G401 (cell line): ENCODE data around the gene CEP152. TPM values are rescaled to one million over a fixed set of nuclear protein-coding genes. Genes with fewer than 3 reads are reported as not detected.

Experiments used
- DNase-seq: peaks from one replicate; pipeline ENCODE4 v3.0.0-alpha.2; 2015; ENCODE audit warnings: low spot score
- in situ Hi-C: cut with HindIII; loops from 2 replicates; pipeline ENCODE4 v1.10.0; 2016; ENCODE audit warnings: low sequenced_read_pairs, mixed read lengths
- total RNA-seq: library from RNA; depleted of rRNA; stranded (reverse); fragments of >200 nt; shearing (Covaris generic); gene quantifications from 2 replicates; pipeline ENCODE4 v1.2.3, GENCODE V29; 2014

CEP152 gene
- total RNA-seq, 1 experiment from 2014 or later = 3.1 TPM

DNA sequence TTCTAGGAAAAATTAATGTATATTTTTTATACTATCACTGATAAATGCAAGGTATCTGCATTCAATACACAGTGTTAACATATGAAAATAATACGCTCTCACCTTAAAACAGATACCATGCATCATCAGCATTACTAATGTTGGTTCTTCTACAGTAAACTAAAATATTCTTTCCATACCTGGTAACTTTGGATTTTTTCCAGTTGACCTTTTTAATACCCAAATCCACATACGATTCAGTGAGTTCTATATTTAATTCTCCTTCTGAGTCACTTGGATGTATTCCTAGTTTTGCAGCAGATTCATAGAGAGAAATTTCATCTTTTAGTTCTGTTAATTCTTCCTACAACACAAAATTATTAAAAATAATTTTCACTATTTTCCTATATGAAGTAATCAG, 29.9 kb downstream of the CEP152 start:
- in situ Hi-C loops = no loop called here
- DNase-seq = no peak

DNA sequence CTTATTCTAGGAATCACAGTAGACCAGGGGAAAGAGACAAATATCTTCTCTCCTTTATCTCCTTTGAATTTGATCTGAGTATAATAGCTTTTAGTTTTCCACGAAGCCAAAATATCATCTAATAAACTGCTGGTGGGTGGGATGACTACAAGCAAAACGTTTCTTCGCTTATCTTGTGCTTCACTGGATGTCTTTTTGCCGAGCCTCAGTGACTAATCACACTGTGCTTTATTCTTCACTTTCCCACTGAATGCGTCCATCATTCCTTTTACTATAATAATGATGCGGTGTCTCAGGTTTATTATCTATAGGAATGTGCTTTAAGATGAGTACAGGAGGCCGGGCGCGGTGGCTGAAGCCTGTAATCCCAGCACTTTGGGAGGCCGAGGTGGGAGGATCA, 32.5 kb downstream of the CEP152 start:
- DNase-seq = no peak
- in situ Hi-C loops = no loop called here

DNA sequence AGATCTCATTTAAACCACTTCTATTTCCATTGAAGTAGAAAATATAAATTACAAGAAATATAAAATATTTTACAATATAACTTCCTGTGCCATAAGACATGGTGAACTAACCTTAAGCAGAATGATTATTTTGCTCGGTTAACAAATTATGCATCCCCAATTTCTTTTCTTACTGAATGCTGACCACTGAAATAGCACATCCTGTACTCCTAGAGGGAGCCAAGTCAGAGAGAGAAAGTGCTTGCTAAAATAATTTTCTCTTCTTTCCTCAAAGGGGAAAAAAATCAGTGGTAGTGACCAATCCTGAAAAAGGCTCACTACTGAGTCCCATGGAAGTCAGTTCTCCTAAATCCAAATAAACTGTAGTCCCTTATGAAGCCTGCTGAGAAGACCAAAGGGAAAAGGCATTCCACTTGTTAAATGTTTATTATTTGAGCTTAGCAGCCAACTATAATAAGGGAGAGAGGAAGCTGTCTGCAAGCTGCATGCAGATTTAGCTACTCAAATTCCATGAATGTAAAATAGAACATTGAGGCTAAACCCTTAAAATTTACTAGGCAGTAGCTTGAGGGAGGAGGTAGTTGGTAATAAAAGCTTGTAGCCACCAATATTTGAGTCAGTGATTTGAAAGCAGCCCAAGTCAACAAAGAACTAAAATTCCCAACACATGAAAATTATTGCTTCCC, 33.1 kb downstream of the CEP152 start:
- in situ Hi-C loops = no loop called here
- DNase-seq = no peak

DNA sequence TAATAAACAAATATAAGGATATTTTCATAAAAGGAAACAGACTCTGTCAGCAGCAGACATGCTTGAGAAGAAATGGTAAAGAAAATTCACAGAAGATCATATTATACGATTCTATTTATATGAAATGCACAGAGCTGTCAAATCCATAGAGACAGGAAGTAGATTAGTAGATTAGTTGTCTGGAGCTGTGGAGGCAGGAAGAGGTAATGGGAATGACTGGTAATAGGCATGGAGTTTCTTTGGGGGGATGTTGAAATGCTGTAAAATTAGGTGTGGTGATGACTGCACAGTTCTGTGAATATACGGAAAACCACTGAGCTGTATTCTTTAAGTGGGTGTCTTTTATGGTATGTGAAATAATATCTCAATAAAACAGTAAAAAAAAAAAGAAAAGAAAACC, 35.3 kb downstream of the CEP152 start:
- DNase-seq = no peak
- in situ Hi-C loops = no loop called here

DNA sequence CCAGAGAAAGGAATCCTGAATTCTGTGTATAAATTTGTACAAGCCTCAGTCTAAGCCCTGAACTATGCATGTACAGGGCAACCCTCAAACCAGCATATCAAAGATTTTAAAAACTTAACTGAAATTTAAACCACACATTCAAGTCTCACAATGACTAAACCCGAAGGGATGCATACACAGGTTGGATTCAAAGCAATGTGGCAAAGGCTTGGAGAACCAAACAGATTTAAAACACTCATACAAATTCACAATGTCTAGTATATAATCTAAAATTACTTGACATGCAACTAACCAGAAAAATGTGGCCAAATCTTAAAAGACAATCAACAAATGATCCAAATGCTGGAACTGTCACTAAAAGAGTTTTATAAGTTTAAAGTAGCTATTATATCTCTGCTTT, 36.4 kb downstream of the CEP152 start:
- in situ Hi-C loops = no loop called here
- DNase-seq = no peak

DNA sequence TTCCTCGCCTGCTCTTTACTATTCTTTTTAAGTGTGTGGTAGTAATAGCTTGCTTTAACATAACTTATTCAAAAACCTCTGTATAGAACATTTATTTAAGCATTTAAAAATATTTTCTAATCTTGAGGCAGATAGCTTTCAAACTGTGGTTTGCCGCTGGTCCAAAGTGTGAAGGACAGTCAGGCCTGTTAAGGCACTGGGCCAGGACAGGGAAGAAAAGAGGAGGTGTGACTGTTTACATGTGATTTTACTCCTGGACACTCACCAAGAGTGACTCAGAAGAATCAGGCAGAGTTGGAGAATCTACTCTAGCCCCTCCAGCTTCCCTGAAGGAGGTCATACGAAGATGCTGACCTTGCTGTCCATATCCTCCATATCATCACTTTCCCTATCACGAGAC, 44.7 kb downstream of the CEP152 start:
- in situ Hi-C loops = no loop called here
- no peak for DNase-seq

DNA sequence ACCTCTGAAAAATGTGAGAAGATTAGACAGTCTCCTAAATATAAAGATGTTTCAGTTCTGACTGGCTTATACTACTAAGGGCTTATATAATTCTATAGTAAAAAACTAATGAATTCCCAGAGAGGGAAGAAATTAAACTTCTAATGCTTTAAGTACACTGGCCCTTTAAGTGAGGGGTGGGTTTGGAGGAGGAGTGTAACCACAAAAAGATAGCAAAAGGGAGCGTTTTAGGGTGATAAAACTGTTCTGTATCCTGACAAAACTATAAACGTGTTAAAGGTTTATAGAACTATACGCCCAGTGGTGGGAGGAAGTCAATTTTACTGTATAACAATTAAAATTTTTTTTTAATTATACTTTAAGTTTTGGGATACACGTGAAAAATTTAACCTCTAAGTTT, 45.8 kb downstream of the CEP152 start:
- no peak for DNase-seq

DNA sequence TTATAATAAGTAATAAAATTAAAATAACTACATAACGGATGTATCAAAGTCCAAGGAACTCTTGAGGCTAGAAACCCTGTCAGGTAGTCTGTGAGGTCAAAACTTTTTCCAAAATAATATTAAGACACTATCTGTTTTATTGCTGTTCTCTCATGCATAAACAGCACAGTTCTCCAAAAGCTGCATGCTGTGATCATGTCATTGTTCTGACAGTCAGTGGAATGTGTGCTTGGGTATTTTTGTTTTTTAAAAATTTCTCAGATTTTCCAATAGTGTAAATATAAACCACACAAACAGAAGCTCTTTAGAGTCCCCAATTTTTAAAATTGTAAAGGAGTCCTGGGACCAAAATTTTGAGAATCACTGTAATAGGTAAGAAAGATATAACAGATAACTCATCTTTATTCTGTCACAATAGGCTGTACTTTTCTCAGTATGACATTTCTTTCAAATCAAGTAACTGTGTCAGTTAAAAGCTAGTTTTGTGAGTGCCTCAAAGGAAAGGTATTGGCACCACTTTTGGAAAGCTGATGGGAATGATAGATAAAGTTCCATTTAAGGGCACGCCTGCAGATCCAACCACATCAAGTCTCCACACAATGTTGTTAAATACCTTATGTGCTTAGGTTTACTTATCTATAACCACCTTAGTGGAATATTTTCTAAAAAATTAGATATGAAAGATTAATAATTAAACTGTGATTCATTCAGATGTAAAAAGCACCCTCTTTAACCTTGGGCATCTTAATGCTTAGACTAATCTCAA, 49.3 kb downstream of the CEP152 start:
- in situ Hi-C loops = no loop called here
- no peak for DNase-seq

More for the DNA sequence above, 45.8 kb downstream of the CEP152 start:
- in situ Hi-C loops = no loop called here

DNA sequence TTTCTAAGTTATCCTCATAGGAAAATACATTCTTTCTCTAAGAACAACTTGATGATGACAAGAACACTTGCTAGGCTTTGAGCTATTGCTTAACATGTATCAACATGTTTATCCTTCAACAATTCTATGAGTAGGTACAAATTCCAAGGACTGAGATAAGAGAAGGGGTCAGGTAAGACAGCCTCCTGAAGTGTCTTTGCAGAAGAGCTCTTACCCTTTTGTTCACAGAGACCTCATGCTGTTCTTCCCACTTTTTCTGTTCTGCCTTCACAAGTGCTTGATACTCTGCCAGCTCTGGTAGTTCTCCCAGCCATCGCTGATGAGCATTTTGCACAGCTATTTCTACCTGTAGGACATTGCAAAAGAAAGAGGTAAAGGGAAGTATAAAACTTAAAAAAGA, 50.9 kb downstream of the CEP152 start:
- no peak for DNase-seq
- in situ Hi-C loops = no loop called here

DNA sequence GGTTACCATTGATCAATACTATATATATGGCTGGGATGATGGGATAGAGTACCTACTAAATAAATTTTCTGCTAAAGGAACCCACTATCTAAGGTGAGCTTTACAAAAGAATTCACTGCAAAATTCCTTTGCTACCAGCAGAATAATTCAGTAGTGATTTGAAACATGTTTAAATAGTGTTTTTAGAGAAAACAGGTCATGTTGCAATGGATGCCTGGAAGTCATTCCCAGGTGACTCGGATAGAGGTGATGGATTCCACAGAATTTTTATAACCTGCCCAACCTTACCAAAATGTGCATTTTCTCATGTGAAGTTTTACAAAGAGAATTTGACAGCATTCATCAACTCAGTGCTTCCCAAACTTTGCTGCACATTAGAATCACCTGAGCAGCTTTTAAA, 53.2 kb downstream of the CEP152 start:
- no peak for DNase-seq
- in situ Hi-C loops = no loop called here

DNA sequence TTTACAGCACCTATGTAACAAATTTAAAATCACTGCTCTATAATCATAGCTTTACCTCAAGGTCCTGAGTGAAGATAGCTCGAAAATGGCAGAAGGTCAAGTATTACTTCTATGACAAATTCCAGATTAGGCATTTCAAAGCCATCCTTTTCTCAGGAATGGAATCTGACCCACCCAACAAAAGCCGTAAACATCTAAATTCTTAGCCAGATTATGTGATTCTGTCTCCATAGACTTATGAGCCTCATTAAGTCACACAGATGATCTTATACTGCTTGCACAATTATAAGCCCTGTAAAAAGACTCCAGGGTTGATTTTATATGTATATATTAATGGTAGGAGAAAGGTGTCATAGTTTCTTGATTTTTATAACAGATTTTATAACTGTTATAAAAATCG, 56.9 kb downstream of the CEP152 start:
- DNase-seq = no peak
- in situ Hi-C loops = no loop called here

DNA sequence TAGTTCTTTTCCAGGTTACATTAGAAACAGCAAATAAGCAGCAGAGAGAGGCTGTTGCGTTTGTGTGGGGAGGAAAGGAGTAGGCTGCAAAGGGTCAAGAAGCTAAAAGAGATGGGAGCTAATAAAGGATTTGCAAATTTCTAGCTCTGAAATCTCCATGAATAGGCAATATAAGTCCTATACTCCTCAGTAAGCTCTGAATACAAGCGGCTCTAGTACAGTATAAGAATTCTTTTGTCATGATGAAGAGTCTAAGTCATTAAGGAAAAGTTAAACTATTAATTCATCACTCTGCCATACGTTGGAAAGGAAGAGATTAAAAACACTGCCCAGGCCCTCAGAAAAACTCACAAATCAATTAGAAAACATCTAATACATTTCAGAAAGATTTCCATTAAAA, 59.3 kb downstream of the CEP152 start:
- in situ Hi-C loops = no loop called here
- DNase-seq = no peak

DNA sequence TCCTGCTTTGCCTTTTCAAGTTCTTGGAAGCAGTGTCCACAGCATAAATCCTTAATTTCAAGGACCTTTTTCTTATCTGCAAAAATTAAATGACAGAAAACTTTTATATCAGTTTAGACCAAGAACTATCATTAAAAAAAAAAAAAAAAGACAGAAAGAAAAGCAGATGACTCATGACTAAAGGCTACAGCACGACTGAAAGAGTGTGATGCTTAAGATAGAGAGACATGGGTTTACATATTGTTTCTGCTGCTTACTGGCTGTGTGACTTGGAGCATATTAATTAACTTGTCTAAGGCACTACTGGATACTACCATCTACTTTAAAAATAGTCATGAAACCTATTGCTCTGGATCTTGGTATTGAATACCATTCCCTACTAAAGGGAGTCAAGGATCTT, 62.3 kb downstream of the CEP152 start:
- DNase-seq = no peak
- in situ Hi-C loops = no loop called here

DNA sequence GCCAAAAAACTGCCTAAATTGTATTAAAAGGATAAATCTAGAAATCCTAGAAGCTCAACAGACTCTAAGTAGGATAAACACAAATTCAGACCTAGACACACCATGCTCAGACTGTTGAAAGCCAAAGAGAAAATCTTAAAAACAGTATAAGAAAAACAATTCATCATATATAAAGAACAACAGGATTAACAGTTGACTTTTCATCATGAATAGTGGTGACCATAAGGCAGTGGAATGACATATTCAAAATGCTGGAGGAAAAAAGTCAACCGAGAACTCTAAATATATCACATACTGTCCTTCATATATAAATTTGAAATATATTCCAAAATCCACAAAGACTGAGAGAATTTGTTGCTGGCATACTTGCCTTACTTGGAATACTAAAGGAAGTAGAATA, 77.3 kb downstream of the CEP152 start:
- DNase-seq = no peak
- in situ Hi-C loops = no loop called here

DNA sequence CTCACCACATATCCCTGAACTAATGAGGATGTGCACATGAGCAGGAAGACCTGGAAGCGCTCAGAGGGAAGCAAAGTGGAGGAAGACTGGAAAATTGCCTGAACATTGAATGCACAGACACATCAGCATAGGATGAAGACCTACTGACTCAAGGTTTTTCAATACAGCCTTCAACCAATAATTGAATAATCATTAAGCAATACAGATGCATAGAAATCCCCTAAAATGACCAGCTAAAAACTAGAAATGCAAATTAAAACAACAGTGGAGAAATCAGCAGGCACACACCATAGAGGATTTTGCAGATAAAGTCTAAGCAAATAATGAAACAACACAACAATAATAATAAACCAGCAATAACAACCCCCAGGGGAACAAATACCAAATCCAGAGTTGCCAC, 80.4 kb downstream of the CEP152 start:
- no peak for DNase-seq
- in situ Hi-C loops = no loop called here

DNA sequence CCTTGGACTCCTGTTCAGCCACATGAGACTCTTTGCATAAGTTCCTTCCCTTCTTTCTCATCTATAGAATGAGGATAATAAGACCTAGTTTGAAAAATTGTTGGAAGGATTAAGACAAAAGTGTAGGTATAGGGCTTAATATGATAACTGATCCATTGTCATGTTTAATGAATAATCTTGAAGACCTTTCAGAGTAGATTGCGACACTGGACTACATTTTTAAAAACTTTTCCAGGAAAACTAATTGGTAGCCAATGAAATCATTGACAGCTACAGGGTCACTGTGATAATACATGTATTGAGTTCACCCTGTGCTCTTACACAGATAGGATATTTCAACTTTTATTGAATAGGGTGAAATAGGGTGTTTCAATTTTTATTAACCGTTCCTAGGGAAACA, 86.9 kb downstream of the CEP152 start:
- DNase-seq = no peak

DNA sequence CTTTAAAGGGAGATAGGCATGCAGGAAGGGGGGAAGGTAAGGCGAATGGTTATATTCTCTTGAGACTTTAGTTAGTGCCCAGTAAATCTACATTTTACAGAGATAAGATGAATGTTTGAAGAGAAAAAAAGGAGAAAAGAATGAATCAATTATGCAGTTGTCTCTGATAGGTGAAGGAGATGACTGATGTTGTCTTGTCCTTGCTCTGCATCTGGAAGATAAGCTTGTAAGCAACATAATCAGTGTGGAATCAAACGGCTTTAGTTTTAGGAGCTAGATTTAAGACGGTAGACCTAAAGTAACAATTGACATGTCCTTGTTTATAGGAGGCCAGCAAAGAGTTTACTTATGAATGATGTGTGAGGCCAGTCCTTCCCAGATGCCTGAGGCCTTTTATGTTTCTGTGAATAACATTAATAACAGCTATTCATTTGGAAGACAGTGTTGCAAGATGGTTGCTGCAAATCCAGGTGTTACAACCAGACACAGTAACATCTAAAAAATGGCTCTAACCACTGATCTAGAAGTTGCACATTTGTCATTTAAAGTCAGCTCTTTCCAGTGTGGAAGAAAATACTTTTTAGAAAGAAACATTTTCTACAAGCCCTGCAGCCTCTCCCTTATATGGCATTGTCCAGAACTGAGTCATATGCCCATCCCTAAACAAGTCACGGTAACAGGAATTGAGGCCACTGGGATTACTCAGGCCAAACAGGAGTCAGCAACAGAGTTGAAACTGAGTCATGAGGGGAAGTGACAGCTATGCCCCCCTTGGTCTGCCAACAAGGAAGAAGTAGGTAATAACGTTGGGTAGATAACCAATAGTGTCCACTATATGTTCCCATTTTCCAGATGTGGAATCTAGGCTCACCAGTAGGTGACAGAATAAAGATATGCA, 87.9 kb downstream of the CEP152 start:
- DNase-seq = no peak
- in situ Hi-C loops = no loop called here

More for the DNA sequence above, 86.9 kb downstream of the CEP152 start:
- in situ Hi-C loops = no loop called here

DNA sequence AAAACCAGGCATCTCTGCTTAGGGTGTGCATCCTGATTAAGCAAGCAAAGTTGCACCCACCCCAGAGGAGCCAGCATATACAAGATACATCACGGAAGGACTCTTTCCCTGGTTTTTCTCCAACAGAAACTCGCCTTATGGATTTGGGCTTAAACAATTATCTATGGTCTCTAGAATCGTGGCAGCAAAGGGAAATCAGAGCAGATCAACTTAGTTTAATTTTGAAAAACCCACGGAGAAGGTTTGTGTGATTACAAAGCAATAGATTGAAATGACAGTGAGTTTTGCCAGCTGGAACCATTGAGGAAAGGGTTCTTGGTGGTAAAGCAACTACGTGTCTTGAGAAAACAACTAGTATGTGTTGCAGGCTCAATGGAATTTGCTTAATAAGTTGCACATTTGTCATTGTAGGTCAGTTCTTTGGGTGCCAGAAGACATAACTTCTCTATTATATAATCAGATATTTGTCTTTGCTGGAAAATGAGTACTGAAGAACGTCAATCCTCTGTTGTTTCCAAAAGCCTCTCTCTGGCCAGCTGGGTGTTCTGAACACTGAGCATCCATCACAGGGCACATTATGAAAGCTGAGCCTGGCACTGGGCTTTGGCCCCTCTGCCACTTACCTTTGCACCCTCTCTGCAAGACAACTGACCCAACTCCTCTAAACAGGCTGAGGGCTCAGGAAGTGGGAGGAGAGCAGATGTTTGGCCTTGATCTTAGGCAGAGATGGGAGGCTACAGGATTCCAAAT, 89.6 kb downstream of the CEP152 start:
- in situ Hi-C loops = no loop called here
- DNase-seq = no peak

DNA sequence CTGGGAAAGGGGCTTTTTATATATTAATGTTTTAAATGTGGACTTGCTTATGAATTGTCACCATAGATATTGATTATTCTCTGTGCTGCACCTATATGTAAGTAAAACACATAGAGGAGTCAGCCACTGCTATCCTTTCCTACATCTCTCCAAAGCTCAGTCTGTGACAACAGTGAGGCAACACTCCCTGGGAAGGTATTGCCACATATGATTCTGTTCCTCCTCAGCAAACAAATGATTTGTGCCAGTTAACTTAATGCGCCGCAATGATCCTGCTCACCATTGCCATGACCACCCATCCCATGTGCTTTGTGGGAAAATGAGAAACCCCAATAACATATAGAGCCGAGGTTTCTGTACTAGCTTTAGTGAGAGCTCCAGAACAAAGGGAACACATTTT, 90.2 kb downstream of the CEP152 start:
- in situ Hi-C loops = no loop called here
- no peak for DNase-seq
